Iris pigment epithelial cell (primary cell): ENCODE results near the gene DYNLT4.
"Not testable (repeated sequence)": the region's sequence is repeated elsewhere in the genome, so short reads cannot be mapped to it uniquely, and the experiment has no call there.

Experiments
- DNase-seq: peaks from one replicate; pipeline ENCODE4 v3.0.0-alpha.2; 2011; ENCODE audit warnings: low read depth

Gene DYNLT4

DNA sequence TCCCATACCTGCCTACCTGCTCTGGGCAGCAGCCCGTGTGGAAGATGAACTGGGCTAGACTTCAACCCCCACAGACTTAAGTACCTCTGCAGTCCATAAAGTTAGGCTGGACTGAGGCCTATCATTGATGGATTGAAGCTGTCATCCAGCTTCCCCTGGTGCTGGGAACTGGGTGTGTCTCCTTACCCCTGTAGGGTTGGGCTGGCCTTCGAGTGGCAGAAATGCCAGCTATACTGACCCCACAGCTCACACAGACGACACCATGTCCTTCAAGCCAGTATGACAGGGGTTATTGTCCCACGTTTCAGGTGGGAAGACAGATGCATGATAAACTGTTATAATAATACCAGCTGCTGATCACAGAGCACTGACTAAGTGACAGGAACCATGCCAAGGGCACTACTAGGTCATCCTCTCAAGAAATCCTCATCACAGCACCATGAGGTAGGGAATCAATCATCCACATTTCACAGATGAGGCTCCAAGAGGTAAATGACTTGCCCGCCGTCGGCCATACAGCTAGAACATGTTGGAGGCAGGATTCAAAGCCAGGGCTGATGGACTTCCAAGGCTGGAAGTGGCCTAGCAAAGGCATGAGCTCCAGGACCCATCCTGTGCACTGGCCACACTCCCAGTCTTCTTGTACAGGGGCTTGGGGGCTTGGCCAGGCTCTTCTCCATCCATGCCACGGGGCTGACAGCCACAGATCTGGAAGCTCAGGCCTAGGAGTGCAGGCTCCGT lies 18.9 kb downstream of the DYNLT4 start, which contains the start of gene BEST4:
Gene BEST4 (minus strand): TSS at position 51 of the 741 bp plus-strand sequence. CDS start 465 bp downstream, outside the sequence.
- no peak for DNase-seq

DNA sequence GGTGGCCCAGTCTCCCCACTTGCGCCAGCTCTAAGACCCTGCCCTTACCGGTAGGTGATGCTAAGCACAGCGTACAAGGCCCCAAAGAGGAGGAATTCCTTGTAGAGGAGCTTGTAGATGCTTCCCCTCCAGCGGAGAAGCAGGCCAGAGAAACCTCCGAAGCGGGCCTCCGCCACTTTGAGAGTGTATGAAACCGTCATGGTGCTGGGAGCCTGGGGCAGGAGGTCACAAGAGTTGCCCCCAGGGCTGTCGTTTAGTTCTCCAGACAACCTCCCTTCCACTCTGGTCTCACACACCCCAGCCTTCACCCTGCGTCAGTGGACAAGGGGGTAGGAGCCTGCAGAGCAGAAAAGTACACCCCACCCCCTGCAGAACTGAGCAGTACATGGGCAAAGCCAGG lies 19.6 kb downstream of the DYNLT4 start:
- no peak for DNase-seq

DNA sequence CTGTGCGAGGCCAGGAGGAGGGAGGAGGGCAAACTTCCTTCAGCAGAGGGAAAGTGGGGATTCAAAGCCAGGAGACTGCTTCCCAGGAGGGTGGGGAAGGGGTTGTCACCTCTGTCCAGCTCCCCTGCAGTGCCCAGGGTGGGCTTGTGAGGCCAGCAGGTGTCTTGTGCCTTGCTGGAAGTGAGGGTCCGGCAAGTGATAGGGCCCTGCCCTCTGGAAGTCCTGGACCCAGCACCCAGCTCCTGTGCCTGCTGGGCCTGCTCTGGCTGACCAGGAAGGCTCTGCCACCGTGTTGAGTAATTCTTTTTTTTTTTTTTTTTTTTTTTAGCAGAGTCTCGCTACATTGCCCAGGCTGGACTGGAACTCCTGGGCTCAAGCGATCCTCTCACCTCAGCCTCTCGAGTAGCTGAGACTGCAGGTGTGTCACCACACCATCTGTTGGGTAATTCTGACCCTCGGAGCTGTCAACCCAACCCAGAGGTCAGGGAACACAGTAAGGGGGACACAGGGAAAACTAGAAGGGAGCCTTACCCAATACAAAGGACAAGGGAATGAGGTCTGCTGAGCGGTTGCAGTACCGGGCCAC lies 20.2 kb downstream of the DYNLT4 start:
- no peak for DNase-seq

- DNase-seq, result peak; percentile 60
These were observed 20.9 kb downstream of the DYNLT4 start for GRCh38 chr1:44786138-44786840.

DNA sequence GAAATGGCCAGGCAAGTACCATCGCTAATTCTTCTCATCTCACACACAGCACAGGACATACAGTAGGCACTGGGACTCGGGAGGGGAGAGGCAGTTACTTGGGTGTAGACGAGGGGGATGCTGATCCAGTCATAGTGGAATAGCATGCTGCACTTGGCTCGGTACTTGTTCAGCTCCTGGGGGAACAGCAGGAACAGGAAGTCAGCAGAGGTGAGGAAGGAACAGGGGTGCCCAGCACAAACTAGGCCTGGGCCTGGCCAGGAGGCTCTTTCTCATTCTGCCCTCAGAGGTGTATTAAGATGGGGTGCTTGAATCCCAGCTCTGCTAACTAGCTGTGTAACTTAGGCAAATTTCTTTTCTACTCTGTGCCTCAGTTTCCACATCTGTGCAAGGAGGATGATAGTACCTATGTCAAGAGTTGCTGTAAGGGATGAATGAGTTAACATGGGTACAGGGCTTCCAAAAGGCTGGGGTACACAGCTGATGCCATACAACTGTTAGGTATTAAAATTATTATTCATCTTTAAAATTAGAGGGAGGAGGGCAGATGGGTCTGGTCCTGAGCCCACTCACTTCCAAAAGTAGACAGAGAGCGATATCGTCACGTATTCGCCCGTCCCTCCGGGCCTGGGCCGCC lies 21.5 kb downstream of the DYNLT4 start:
- DNase-seq, result no peak

GRCh38 chr1:44785029-44785380 lies 22.1 kb downstream of the DYNLT4 start:
- DNase-seq, result no peak

- DNase-seq, result no peak
These were observed 22.8 kb downstream of the DYNLT4 start for GRCh38 chr1:44784094-44785028.

GRCh38 chr1:44783697-44784093 lies 23.5 kb downstream of the DYNLT4 start:
- DNase-seq, result no peak

GRCh38 chr1:44780583-44781121 lies 26.5 kb downstream of the DYNLT4 start:
- DNase-seq, result no peak

GRCh38 chr1:44778705-44779576 lies 28.2 kb downstream of the DYNLT4 start:
- no peak for DNase-seq

DNA sequence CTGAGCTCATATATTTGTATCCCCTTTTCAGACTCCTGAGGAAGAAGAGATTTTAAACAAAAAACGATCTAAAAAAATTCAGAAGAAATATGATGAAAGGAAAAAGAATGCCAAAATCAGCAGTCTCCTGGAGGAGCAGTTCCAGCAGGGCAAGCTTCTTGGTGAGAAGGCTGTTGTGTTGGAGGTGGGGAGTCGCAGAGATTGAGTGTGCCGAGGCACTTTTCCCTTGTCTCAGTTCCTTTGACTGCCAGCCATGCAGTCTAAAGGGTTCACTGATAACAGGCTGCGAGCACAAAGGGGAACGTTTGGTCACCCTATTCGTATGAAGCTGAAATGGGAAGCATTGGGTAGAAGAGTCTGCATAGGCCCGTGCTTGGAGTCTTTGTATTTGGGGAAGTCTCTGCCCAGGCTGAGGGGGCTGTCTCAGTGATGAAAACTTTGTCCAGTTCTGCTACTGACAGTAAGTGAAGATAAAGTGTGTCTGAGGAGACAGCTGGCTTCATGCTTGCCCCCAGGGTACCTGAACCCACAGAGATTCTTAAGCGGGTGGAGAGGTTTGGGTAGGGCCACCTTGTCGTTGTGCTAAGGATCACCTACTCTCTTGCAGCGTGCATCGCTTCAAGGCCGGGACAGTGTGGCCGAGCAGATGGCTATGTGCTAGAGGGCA lies 29.0 kb downstream of the DYNLT4 start:
- DNase-seq, result no peak

GRCh38 chr1:44777547-44777946 lies 29.6 kb downstream of the DYNLT4 start:
- DNase-seq, result no peak

DNA sequence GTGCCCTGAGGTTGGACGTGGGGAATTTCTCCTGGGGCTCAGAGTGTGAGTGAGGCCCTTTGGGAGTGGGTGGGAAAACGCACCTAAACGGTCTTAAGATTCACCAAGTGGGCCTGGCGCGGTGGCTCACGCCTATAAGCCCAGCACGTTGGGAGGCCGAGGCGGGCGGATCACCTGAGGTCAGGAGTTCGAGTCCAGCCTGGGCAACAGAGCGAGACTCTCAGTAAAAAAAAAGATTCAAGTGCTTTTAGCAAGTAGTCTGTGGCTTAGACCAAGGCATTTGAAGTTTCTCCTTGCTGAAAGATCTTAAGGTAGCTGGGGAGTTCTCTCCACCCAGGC lies 30.5 kb downstream of the DYNLT4 start:
- DNase-seq, result no peak

DNA sequence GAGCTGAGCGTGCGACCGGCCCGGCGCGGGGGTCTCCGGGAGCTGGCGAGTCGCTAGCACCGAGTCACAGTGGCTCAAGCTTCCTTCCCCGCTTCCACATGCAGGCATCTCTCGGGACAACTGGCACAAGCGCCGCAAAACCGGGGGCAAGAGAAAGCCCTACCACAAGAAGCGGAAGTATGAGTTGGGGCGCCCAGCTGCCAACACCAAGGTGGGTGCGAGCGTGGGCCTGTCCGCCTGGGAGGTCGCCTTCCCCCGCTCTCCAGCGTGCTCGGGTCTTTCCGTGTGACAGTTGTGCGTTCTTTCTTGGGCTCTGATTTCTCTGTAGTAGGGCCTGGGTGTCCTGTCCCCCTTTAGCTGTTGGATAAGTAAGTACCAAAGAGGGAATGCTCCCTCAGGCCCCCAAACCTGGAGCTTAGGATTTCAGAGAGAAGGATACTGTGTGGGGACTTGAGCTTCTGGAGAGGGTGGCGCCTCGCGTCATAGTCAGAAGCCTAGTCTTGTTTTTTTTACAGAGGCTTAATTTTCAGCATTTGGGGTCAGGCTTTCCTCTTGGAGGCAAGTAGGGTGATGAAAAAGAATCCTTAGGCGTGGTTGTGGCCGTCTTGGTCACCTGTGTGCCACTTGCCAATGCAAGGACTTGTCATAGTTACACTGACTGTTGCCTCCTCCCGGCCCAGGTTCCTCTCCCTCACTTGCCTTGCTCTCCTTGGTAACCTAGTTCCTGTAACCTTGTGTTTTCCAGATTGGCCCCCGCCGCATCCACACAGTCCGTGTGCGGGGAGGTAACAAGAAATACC lies 31.0 kb downstream of the DYNLT4 start:
- DNase-seq, result peak; percentile 24

GRCh38 chr1:44775078-44775929 lies 31.8 kb downstream of the DYNLT4 start, which contains the start of gene RPS8:
Gene RPS8, plus strand, starts transcription at chr1:44775540. Its CDS starts 57 bp downstream, at chr1:44775597.
- DNase-seq, result peak; percentile 95

DNA sequence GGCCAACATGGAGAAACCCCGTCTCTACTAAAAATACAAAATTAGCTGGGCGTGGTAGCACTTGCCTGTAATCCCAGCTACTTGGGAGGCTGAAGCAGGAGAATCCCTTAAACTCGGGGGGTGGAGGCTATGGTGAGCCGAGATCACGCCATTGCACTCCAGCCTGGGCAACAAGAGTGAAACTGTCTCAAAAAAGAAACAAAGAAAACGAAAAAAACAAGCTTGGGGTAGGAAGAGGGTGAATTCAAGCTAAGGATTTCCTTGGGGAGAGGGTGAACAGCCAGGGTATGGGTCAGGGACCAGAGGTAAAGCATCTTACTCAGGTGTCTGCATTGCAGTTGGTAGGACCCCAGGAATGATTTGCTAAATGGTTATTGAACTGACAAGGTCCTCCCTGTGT lies 40.7 kb downstream of the DYNLT4 start:
- not testable (repeated sequence) for DNase-seq

DNA sequence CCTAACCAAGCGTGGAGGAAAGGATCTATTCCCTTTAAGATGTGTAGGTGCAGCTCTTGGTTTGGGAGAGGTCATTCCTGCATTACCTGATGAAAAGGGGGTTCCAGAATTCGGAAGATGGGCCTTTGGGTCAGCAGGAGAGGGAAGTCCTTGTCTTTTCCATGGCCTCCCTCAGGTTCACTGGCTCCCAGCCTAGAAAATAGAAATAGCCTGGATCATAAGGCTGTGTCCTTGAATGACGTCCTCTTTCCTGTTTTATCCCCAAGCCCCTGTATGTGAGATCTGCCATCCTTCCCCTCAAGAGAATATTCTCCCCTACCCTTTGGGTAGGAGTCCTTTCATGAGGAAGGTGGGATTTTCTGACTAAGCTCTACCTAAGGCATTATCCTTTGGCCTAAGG lies 46.3 kb downstream of the DYNLT4 start:
- no peak for DNase-seq

GRCh38 chr1:44759077-44759476 lies 48.1 kb downstream of the DYNLT4 start:
- DNase-seq, result no peak
